NCI-H146 treated with DMSO at 0.1 percent for 48 hours (cell line): ENCODE data around the gene ATP1A4.

Experiments
- DNase-seq: peaks from one replicate; lab custom pipeline; 2025; ENCODE audit not compliant: unreplicated experiment; lab: John Stamatoyannopoulos, UW

The ATP1A4 gene

GRCh38 chr1:160139840-160140239 is 11.6 kb upstream of the ATP1A4 start:
- no peak for DNase-seq

- DNase-seq, result no peak
These were observed 7.7 kb upstream of the ATP1A4 start for GRCh38 chr1:160143695-160144094.

- no peak for DNase-seq
These were observed 6.5 kb upstream of the ATP1A4 start for GRCh38 chr1:160144921-160145320.

- no peak for DNase-seq
These were observed 5.3 kb upstream of the ATP1A4 start for GRCh38 chr1:160146107-160146506.

- no peak for DNase-seq
These were observed 3.3 kb upstream of the ATP1A4 start for GRCh38 chr1:160148121-160148520.

GRCh38 chr1:160149233-160149632 is 2.2 kb upstream of the ATP1A4 start:
- DNase-seq, result no peak

- no peak for DNase-seq
These were observed 1.7 kb upstream of the ATP1A4 start for GRCh38 chr1:160149716-160150115.

GRCh38 chr1:160154790-160155189 is 3.4 kb downstream of the ATP1A4 start:
- no peak for DNase-seq

- DNase-seq, result no peak
These were observed 5.0 kb downstream of the ATP1A4 start for GRCh38 chr1:160156361-160156760.

GRCh38 chr1:160157174-160157573 is 5.8 kb downstream of the ATP1A4 start:
- DNase-seq, result no peak

- DNase-seq, result no peak
These were observed 6.6 kb downstream of the ATP1A4 start for GRCh38 chr1:160158031-160158430.

GRCh38 chr1:160158534-160158933 is 7.1 kb downstream of the ATP1A4 start:
- DNase-seq, result no peak

GRCh38 chr1:160159846-160160245 is 8.4 kb downstream of the ATP1A4 start:
- DNase-seq, result no peak

GRCh38 chr1:160161965-160162705 is 10.7 kb downstream of the ATP1A4 start:
- peak; percentile 15 for DNase-seq

- no peak for DNase-seq
These were observed 11.5 kb downstream of the ATP1A4 start for GRCh38 chr1:160162931-160163330.

- DNase-seq, result no peak
These were observed 12.2 kb downstream of the ATP1A4 start for GRCh38 chr1:160163615-160164014.

GRCh38 chr1:160164121-160164520 is 12.7 kb downstream of the ATP1A4 start:
- peak; percentile 87 for DNase-seq

GRCh38 chr1:160166166-160166868 is 14.9 kb downstream of the ATP1A4 start:
- no peak for DNase-seq

- no peak for DNase-seq
These were observed 15.7 kb downstream of the ATP1A4 start for GRCh38 chr1:160167056-160167455.

- peak; percentile 4 for DNase-seq
These were observed 16.2 kb downstream of the ATP1A4 start for GRCh38 chr1:160167580-160167979.

- no peak for DNase-seq
These were observed 16.6 kb downstream of the ATP1A4 start for GRCh38 chr1:160168016-160168415.

GRCh38 chr1:160168609-160169369 is 17.4 kb downstream of the ATP1A4 start:
- DNase-seq, result no peak
